SHP77 treated with DMSO at 0.1 percent for 48 hours (cell line): ENCODE data around the gene AEBP2.
"Not testable (repeated sequence)": the region's sequence is repeated elsewhere in the genome, so short reads cannot be mapped to it uniquely, and the experiment has no call there.

Source experiments
- DNase-seq: peaks from one replicate; lab custom pipeline; 2025; lab: John Stamatoyannopoulos, UW

AEBP2 gene

GRCh38 chr12:19507823-19508222 is 68.5 kb downstream of the AEBP2 start:
- no peak for DNase-seq

GRCh38 chr12:19510461-19510860 is 71.2 kb downstream of the AEBP2 start:
- no peak for DNase-seq

GRCh38 chr12:19515179-19515578 is 75.9 kb downstream of the AEBP2 start:
- DNase-seq = no peak

- no peak for DNase-seq
These were observed 78.3 kb downstream of the AEBP2 start for GRCh38 chr12:19517583-19517982.

- no peak for DNase-seq
These were observed 78.9 kb downstream of the AEBP2 start for GRCh38 chr12:19518209-19518608.

GRCh38 chr12:19520646-19521415 is 81.5 kb downstream of the AEBP2 start:
- no peak for DNase-seq

GRCh38 chr12:19525274-19525673 is 86.0 kb downstream of the AEBP2 start:
- no peak for DNase-seq

GRCh38 chr12:19527866-19528265 is 88.6 kb downstream of the AEBP2 start:
- DNase-seq = no peak

GRCh38 chr12:19528750-19529149 is 89.5 kb downstream of the AEBP2 start:
- no peak for DNase-seq

- no peak for DNase-seq
These were observed 90.8 kb downstream of the AEBP2 start for GRCh38 chr12:19529951-19530636.

- DNase-seq = no peak
These were observed 91.3 kb downstream of the AEBP2 start for GRCh38 chr12:19530637-19531023.

GRCh38 chr12:19533567-19533966 is 94.3 kb downstream of the AEBP2 start:
- no peak for DNase-seq

- no peak for DNase-seq
These were observed 99.8 kb downstream of the AEBP2 start for GRCh38 chr12:19539071-19539470.

- DNase-seq = no peak
These were observed 100.5 kb downstream of the AEBP2 start for GRCh38 chr12:19539836-19540235.

- DNase-seq = no peak
These were observed 103.3 kb downstream of the AEBP2 start for GRCh38 chr12:19542606-19543005.

- DNase-seq = no peak
These were observed 105.1 kb downstream of the AEBP2 start for GRCh38 chr12:19544353-19544752.

- no peak for DNase-seq
These were observed 106.0 kb downstream of the AEBP2 start for GRCh38 chr12:19545301-19545700.

- DNase-seq = no peak
These were observed 106.7 kb downstream of the AEBP2 start for GRCh38 chr12:19546027-19546426.

GRCh38 chr12:19546611-19547162 is 107.4 kb downstream of the AEBP2 start:
- DNase-seq = no peak

GRCh38 chr12:19547271-19547671 is 108.0 kb downstream of the AEBP2 start:
- no peak for DNase-seq

- no peak for DNase-seq
These were observed 109.5 kb downstream of the AEBP2 start for GRCh38 chr12:19548834-19549233.

- no peak for DNase-seq
These were observed 111.3 kb downstream of the AEBP2 start for GRCh38 chr12:19550626-19551025.

GRCh38 chr12:19552441-19553097 is 113.3 kb downstream of the AEBP2 start:
- not testable (repeated sequence) for DNase-seq
